Measurements from ENCODE around the gene IQCM.

IQCM gene

GRCh38 chr4:149815743-149816142 lies at the start of gene IQCM:
Gene IQCM (minus strand): TSS chr4:149815843. CDS start chr4:149742691, 73,152 bp downstream.
- DNase-seq (ENCODE audit: low read depth, low spot score): no peak
- H3K27ac ChIP-seq: no peak within 1 kb of the TSS

GRCh38 chr4:149857446-149857845 lies 41.8 kb upstream of the IQCM start:
- H3K27ac ChIP-seq: no peak overlapping the region
- DNase-seq (ENCODE audit: low read depth, low spot score): no peak

DNA sequence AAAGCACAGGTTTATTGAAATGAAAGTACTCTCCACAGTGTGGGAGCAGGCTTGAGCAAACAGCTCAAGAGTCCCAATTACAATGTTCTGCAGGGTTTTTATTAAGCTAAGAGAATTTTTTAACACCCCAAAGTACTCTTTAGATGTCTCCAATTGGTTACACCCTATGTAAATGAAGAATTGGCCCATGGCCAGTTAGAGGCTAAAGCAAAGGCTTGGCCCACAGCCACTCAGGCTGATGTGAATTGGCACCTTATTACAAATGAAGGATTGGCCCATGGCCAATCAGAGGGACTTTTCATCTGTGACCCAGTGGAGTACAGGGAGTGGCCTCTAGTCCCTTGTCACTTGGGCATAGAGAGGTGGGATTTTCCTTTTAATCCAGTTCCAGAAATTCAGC lies 30.1 kb upstream of the IQCM start:
- DNase-seq (ENCODE audit: low read depth, low spot score): no peak

DNA sequence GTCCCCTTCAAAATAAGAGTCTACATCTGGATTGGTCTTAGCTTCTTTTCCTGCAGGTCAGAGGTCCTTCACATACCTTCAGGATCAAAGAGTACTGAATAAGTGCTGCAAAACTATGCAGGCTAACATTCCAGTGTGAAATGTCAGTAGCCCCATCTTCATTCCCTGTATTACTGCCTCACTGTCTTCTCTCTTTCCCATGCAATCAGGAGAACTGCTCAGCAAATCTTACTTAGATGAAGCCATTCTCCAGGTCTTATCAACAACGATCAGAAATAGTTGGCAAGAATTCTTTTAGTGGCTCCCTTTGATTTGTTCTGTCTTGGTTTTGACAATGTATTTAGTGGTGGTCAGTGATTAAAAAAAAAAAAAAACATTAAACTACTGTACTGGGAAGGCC lies 26.0 kb upstream of the IQCM start:
- DNase-seq (ENCODE audit: low read depth, low spot score): no peak
- H3K27ac ChIP-seq: no peak overlapping the region

More for the DNA sequence above, 30.1 kb upstream of the IQCM start:
- H3K27ac ChIP-seq: no peak overlapping the region

- H3K27ac ChIP-seq: no peak overlapping the region
- no peak for DNase-seq (ENCODE audit: low read depth, low spot score)
Observed at GRCh38 chr4:149838036-149838435, 22.4 kb upstream of the IQCM start.

DNA sequence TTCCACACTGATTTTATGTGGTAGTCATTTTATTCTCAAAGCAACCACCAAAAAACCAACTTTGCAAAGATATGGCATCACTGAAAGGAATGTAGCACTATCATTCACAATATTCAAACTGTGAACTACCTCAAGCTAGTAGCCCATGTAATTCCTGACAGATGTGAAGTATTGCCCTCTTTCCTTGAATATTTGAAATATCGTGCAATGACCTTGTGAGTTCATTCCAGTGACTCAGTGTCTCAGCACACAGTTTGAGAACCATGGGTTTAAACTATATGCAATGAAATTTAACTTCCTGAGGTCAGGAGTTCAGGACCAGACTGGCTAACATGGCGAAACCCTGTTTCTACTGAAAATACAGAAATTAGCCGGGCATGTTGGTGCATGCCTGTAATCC lies 20.9 kb upstream of the IQCM start:
- no peak for DNase-seq (ENCODE audit: low read depth, low spot score)
- H3K27ac ChIP-seq: no peak overlapping the region

DNA sequence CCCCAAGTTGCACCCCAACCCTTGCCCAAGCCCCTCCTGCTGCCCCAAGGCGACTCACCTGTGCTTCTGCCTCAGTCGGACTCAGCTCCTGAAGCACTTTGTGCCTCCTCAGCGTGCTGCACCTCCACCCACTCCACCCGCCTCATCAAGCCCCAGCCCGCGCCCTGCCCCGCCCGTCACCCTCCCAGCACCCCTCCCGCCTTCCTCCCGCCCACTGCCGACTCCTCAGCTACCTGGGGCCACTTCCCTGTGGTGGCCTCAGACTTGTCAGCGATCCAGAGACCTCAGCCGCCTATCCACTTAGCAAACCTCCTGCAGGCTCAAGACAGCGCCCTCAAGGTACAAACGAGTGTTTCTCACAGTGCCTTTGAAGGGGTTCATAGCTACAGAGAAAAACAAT lies 19.6 kb upstream of the IQCM start:
- DNase-seq (ENCODE audit: low read depth, low spot score): no peak

DNA sequence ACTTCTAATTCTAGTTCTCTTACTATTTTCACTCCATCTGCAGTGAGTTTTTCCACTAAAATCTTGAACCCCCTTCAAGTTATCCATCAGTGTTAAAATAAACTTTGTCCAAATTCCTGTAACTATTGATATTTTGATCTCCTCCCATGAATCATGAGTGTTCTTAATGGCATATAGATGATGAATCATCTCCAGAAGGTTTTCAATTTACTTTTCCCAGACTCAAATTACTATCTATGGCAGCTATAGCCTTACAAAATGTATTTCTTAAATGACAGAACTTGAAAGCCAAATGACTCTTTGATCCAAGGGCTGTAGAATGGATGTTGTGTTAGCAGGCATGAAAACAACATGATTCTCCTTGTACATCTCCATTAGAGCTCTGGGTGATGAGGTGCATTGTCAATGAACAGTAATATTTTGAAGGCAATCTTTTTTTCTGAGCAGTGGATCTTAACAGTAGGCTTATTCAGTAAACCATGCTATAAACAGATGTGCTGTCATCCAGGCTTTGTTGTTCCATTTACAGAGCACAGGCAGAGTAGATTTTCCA lies 16.1 kb upstream of the IQCM start:
- no peak overlapping the region for H3K27ac ChIP-seq

More for the DNA sequence above, 19.6 kb upstream of the IQCM start:
- H3K27ac ChIP-seq: no peak overlapping the region

GRCh38 chr4:149830823-149831222 lies 15.2 kb upstream of the IQCM start:
- DNase-seq (ENCODE audit: low read depth, low spot score): no peak
- H3K27ac ChIP-seq: no peak overlapping the region

More for the DNA sequence above, 16.1 kb upstream of the IQCM start:
- DNase-seq (ENCODE audit: low read depth, low spot score): no peak

- H3K27ac ChIP-seq: peak overlapping the region; percentile 19
- peak; percentile 37 for DNase-seq (ENCODE audit: low read depth, low spot score)
Observed at GRCh38 chr4:149825336-149825735, 9.7 kb upstream of the IQCM start.

GRCh38 chr4:149823769-149824221 lies 8.2 kb upstream of the IQCM start:
- peak overlapping the region; percentile 28 for H3K27ac ChIP-seq
- DNase-seq (ENCODE audit: low read depth, low spot score): peak; percentile 40

DNA sequence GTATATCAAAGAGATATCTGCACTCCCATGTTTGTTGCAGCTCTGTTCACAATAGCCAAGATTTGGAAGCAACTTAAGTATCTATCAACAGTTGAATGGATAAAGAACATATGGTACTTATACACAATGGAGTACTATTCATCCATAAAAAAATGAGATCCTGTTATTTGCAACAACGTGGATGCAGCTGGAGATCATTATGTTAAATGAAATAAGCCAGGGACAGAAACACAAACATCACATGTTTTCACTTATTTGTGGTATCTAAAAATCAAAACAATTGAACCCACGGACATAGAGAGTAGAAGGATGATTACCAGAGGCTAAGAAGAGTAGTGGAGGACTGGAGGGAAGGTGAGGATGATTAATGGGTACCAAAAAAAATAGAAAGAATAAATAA lies 14.2 kb downstream of the IQCM start:
- no peak overlapping the region for H3K27ac ChIP-seq
- no peak for DNase-seq (ENCODE audit: low read depth, low spot score)

- no peak overlapping the region for H3K27ac ChIP-seq
- no peak for DNase-seq (ENCODE audit: low read depth, low spot score)
Observed at GRCh38 chr4:149799546-149799945, 16.1 kb downstream of the IQCM start.

GRCh38 chr4:149796381-149796780 lies 19.3 kb downstream of the IQCM start:
- H3K27ac ChIP-seq: no peak overlapping the region
- peak; percentile 16 for DNase-seq (ENCODE audit: low read depth, low spot score)

GRCh38 chr4:149795256-149795655 lies 20.4 kb downstream of the IQCM start:
- no peak for DNase-seq (ENCODE audit: low read depth, low spot score)
- H3K27ac ChIP-seq: no peak overlapping the region

DNA sequence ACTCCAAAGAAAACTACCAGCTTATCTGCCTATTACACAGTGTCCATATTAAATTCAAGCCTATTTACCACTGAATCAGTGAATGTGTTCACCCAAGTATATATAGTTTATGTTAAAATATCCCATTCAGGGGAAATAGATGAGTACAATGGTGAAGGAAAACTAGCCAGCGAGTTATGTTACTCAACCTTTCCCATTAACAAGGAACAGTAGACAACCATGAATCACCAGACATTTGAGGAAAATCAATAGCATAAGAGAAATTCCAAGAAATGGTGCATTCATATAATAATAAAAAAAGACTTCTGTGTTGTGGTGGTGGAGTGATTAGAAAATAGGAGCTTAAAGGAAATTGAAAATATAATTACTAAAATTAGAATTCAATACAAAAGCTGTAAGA lies 21.3 kb downstream of the IQCM start:
- DNase-seq (ENCODE audit: low read depth, low spot score): no peak
- no peak overlapping the region for H3K27ac ChIP-seq

GRCh38 chr4:149793459-149793858 lies 22.2 kb downstream of the IQCM start:
- H3K27ac ChIP-seq: no peak overlapping the region
- DNase-seq (ENCODE audit: low read depth, low spot score): no peak

- H3K27ac ChIP-seq: no peak overlapping the region
- no peak for DNase-seq (ENCODE audit: low read depth, low spot score)
Observed at GRCh38 chr4:149791851-149792250, 23.8 kb downstream of the IQCM start.

GRCh38 chr4:149790172-149790907 lies 25.3 kb downstream of the IQCM start:
- DNase-seq (ENCODE audit: low read depth, low spot score): peak; percentile 34
- no peak overlapping the region for H3K27ac ChIP-seq

GRCh38 chr4:149788300-149788699 lies 27.3 kb downstream of the IQCM start:
- no peak for DNase-seq (ENCODE audit: low read depth, low spot score)
- no peak overlapping the region for H3K27ac ChIP-seq

DNA sequence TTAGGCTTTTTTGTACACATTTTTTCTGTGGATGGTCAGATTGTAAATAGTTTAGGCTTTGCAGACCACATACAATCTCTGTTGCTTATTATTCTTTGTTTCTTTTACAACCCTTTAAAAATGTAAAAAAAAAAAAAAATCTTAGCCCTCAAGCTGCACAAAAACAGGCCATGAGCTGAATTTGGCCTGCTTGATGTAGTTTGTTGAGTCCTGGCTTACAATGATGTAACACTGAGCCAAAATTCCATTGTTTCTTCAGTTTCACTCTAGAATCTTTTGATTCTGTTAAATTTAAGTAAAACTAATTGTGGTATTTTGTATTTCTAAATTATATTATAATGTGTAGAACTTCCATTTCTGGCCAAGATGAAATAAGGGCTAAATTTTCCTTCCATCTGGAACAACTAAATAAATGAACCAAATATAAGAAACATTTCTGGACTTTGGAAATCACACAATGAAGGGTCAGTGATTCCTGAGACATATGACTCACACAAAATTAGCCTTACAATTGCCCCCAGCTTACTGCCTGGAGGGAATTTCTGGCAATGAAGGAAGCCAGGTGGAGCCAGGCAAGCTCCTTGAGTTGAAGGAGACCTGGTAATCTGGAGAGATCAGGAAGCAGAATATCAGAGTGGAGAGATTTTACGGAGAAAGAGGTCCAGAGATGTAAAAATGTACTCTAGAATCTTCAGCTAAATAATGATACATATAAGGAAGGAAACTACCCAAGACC lies 29.8 kb downstream of the IQCM start:
- no peak for DNase-seq (ENCODE audit: low read depth, low spot score)
- no peak overlapping the region for H3K27ac ChIP-seq
